Measurements from ENCODE around the gene NR3C2. TPM values are rescaled to one million over a fixed set of nuclear protein-coding genes. Genes with fewer than 3 reads are reported as not detected.

The NR3C2 gene
- polyA plus RNA-seq, 1 experiment: 0.14 TPM

DNA sequence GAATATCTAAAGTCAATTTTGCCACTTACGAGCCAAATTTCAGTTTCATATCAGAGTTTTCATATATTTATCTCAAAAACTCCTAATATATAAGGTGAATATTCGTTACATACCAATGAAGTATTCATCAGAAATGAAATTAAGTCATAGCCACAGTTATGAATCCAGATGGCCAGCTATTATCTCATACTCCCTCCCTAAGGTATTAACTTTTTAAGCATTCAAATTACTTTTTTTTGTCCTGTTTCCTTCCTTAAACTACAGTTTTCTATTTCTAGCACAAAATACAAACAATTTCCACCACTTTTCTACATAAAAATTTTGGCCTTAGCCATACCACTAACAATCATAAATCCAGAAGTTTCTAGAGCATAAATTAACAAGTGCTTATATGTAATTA lies 13.0 kb downstream of the NR3C2 start:
- H3K27me3 ChIP-seq (ENCODE audit: control insufficient read depth, insufficient read depth, low read length): no peaks in the 10 kb centered on the region
- ChIA-PET CTCF (no interaction called here), POLR2A (no interaction called here)
- H3K4me3 ChIP-seq (ENCODE audit: low read depth, low read length): no peak overlapping the region
- TF ChIP-seq, protein P1, sequence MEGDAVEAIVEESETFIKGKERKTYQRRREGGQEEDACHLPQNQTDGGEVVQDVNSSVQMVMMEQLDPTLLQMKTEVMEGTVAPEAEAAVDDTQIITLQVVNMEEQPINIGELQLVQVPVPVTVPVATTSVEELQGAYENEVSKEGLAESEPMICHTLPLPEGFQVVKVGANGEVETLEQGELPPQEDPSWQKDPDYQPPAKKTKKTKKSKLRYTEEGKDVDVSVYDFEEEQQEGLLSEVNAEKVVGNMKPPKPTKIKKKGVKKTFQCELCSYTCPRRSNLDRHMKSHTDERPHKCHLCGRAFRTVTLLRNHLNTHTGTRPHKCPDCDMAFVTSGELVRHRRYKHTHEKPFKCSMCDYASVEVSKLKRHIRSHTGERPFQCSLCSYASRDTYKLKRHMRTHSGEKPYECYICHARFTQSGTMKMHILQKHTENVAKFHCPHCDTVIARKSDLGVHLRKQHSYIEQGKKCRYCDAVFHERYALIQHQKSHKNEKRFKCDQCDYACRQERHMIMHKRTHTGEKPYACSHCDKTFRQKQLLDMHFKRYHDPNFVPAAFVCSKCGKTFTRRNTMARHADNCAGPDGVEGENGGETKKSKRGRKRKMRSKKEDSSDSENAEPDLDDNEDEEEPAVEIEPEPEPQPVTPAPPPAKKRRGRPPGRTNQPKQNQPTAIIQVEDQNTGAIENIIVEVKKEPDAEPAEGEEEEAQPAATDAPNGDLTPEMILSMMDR (IDR thresholded peaks at IDR 0.05; ENCODE audit: low read depth, low read length): no peak
- H3K9me3 ChIP-seq (ENCODE audit: control insufficient read depth, insufficient read depth, low read length): no peaks in the 10 kb centered on the region
- no peak overlapping the region for H3K27ac ChIP-seq (ENCODE audit: low read depth, low read length)
- DNase-seq (ENCODE audit: low read depth, low spot score): no peak

DNA sequence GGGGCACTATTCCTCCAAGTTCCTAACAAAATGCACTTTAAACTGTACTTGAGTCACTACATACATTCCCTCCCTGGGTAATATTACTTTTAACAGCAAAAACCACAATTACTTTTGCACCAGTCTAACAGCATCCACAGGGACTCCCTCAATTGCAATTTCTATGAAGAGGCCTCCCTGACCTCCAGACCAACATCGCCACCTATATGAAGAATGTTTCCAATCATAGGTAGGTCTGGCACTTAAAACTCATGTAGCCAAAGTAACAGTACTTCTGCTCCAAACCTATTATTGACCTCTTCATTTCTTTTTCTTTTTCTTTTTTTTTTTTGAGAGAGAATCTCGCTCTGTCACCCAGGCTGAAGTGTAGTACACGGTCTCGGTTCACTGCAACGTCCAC lies 15.6 kb downstream of the NR3C2 start:
- no peak for DNase-seq (ENCODE audit: low read depth, low spot score)
- POLR2A ChIA-PET: no interaction called here
- no peaks in the 10 kb centered on the region for H3K27me3 ChIP-seq (ENCODE audit: control insufficient read depth, insufficient read depth, low read length)
- no peak overlapping the region for H3K27ac ChIP-seq (ENCODE audit: low read depth, low read length)
- CTCF ChIA-PET: no interaction called here
- H3K4me3 ChIP-seq (ENCODE audit: low read depth, low read length): no peak overlapping the region
- H3K9me3 ChIP-seq (ENCODE audit: control insufficient read depth, insufficient read depth, low read length): no peaks in the 10 kb centered on the region
- TF ChIP-seq, protein P1 (IDR thresholded peaks at IDR 0.05; ENCODE audit: low read depth, low read length): no peak

DNA sequence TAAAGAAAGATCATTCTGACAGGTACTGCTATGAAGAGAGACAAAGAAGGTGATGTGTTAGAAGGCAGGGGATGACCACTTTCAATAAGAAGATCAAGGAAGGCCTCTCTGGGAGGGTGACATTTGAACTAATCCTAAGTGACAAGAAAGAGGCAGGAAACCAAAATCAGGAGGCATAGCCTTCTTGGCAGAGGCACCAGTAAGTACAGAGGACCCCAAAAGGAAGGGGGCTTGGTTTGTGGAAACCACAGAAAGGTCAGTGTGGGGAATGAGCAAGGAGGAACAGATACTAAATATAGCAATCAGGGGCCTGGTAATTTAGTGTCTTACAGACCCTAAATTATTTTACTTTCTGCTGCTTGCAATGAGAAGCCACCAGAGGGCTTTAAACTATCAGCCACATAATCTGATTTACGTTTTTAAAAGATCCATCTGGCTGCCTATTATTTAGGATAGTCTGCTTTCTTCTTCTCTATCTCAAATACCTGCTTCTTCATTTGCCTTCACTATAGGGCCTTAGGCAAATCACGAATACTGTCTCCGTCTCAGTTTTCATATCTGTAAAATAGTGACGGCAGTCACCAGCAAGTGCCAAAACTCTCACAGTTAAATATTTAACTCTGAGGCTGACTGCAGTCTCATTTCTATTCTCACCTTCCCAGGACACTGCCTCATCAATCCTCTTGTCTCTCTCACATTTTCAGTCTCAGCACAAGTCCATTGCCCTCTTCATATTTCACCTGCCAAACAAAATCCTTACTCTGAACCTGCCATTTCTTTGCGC lies 16.7 kb downstream of the NR3C2 start:
- H3K27me3 ChIP-seq (ENCODE audit: control insufficient read depth, insufficient read depth, low read length): no peaks in the 10 kb centered on the region
- H3K9me3 ChIP-seq (ENCODE audit: control insufficient read depth, insufficient read depth, low read length): no peaks in the 10 kb centered on the region
- POLR2A ChIA-PET: no interaction called here
- TF ChIP-seq, protein P1 (IDR thresholded peaks at IDR 0.05; ENCODE audit: low read depth, low read length): 0 out of 2 replicates have a peak, but pooled peaks have one; percentile 1
- DNase-seq (ENCODE audit: low read depth, low spot score): no peak
- H3K4me3 ChIP-seq (ENCODE audit: low read depth, low read length): no peak overlapping the region
- CTCF ChIA-PET: no interaction called here
- H3K27ac ChIP-seq (ENCODE audit: low read depth, low read length): no peak overlapping the region

DNA sequence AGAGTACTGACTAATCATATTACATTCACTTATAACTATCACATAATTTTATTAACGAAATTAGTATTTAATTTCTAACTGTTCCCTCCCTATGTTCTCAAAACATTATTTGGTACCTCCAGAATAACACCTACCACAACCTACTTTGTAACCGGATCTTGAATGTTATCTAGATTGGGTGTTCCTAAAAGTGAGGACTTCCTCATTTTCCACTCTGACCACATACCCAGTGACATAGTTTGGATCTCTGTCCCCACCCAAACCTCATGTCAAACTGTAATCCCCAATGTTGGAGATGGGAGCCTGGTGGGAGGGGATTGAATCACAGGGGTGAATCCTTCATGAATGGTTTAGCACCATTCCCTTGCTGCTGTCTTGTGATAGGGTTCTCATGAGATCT lies 21.8 kb downstream of the NR3C2 start:
- POLR2A ChIA-PET: no interaction called here
- Histone ChIP-seq H3K27me3 (ENCODE audit: control insufficient read depth, insufficient read depth, low read length) (no peaks in the 10 kb centered on the region), H3K27ac (ENCODE audit: low read depth, low read length) (no peak overlapping the region), H3K9me3 (ENCODE audit: control insufficient read depth, insufficient read depth, low read length) (no peaks in the 10 kb centered on the region), H3K4me3 (ENCODE audit: low read depth, low read length) (no peak overlapping the region)
- DNase-seq (ENCODE audit: low read depth, low spot score): no peak
- CTCF ChIA-PET: no interaction called here
- TF ChIP-seq, protein P1 (IDR thresholded peaks at IDR 0.05; ENCODE audit: low read depth, low read length): no peak

DNA sequence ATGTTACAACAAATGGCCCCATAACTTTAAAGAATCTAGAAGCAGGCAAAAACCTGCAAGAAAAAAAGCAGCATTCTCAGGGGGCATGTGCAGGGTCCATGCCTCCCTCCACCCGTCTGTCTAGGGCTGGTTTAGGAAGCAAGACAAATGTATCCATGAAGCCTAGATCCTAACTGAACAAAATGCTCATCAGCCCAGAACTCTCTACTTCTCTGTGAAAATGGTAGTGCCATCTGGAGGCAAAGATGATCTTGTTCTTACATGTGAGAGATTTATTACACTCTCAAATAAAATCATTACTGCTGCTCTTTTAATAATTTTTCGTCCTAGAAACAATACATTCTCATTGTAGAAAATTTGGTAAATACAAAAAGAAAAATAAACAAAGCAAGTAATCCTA lies 26.7 kb downstream of the NR3C2 start:
- H3K27ac ChIP-seq (ENCODE audit: low read depth, low read length): no peak overlapping the region
- no peaks in the 10 kb centered on the region for H3K27me3 ChIP-seq (ENCODE audit: control insufficient read depth, insufficient read depth, low read length)
- no peak for DNase-seq (ENCODE audit: low read depth, low spot score)
- TF ChIP-seq, protein P1 (IDR thresholded peaks at IDR 0.05; ENCODE audit: low read depth, low read length): no peak
- POLR2A ChIA-PET: no interaction called here
- no peak overlapping the region for H3K4me3 ChIP-seq (ENCODE audit: low read depth, low read length)
- no peaks in the 10 kb centered on the region for H3K9me3 ChIP-seq (ENCODE audit: control insufficient read depth, insufficient read depth, low read length)
- CTCF ChIA-PET: no interaction called here

Measured in AG04450 (cell line).